ENCODE data around the gene NUDT12. TPM values are rescaled to one million over a fixed set of nuclear protein-coding genes. Genes with fewer than 3 reads are reported as not detected.

Gene NUDT12
- total and polyA plus RNA-seq, 2 donors from 2014 or later, result 12.7 to 14.0 TPM

GRCh38 chr5:103582364-103582763 is 19.8 kb upstream of the NUDT12 start:
- H3K9me3 ChIP-seq (ENCODE audit: control insufficient read depth in 2 of 3, insufficient read depth in 1 of 3, low read length in 3 of 3), result no peaks in the 10 kb centered on the region
- no peak overlapping the region for H3K27ac ChIP-seq (ENCODE audit: low read depth in 2 of 2, low read length in 2 of 2)
- H3K36me3 ChIP-seq (ENCODE audit: control insufficient read depth in 2 of 3, insufficient read depth in 3 of 3, low read length in 3 of 3), result no peaks in the 10 kb centered on the region
- TF ChIP-seq CTCF (IDR thresholded peaks at IDR 0.05; ENCODE audit: borderline replicate concordance, extremely low read depth, insufficient read depth), result peak; percentile 36
- intact Hi-C loops (cut with DNase I), result no loop called here
- H3K27me3 ChIP-seq (ENCODE audit: control insufficient read depth, insufficient read depth, low read length), result no peaks in the 10 kb centered on the region
- H3K4me3 ChIP-seq (ENCODE audit: low read length in 3 of 3), result no peak overlapping the region
- FAIRE-seq (peak; percentile 82), DNase-seq (peak in 4 of 5 donors; percentile 34 to 73 (median 57))
- H3K9ac ChIP-seq (ENCODE audit: low read length in 3 of 3), result no peak overlapping the region
- no peaks in the 10 kb centered on the region for H3K4me1 ChIP-seq (ENCODE audit: control insufficient read depth in 2 of 3, insufficient read depth in 2 of 3, low read depth in 1 of 3, low read length in 3 of 3)

- no peaks in the 10 kb centered on the region for H3K36me3 ChIP-seq (ENCODE audit: control insufficient read depth in 2 of 3, insufficient read depth in 3 of 3, low read length in 3 of 3)
- no peak overlapping the region for H3K9ac ChIP-seq (ENCODE audit: low read length in 3 of 3)
- intact Hi-C loops (cut with DNase I), result no loop called here
Measured at GRCh38 chr5:103573411-103573810, 10.8 kb upstream of the NUDT12 start.

GRCh38 chr5:103572454-103572853 is 9.9 kb upstream of the NUDT12 start:
- Histone ChIP-seq H3K4me3 (ENCODE audit: low read length in 3 of 3) (no peak overlapping the region), H3K9me3 (ENCODE audit: control insufficient read depth in 2 of 3, insufficient read depth in 1 of 3, low read length in 3 of 3) (no peaks in the 10 kb centered on the region), H3K27ac (ENCODE audit: low read depth in 2 of 2, low read length in 2 of 2) (no peak overlapping the region), H3K4me1 (ENCODE audit: control insufficient read depth in 2 of 3, insufficient read depth in 2 of 3, low read depth in 1 of 3, low read length in 3 of 3) (no peaks in the 10 kb centered on the region), H3K36me3 (ENCODE audit: control insufficient read depth in 2 of 3, insufficient read depth in 3 of 3, low read length in 3 of 3) (no peaks in the 10 kb centered on the region), H3K9ac (ENCODE audit: low read length in 3 of 3) (no peak overlapping the region), H3K27me3 (ENCODE audit: control insufficient read depth, insufficient read depth, low read length) (no peaks in the 10 kb centered on the region)
- intact Hi-C loops (cut with DNase I), result no loop called here
- DNase-seq (peak in 2 of 5 donors; percentile 12 to 14), FAIRE-seq (no peak)
- no peak for TF ChIP-seq CTCF (IDR thresholded peaks at IDR 0.05; ENCODE audit: borderline replicate concordance, extremely low read depth, insufficient read depth)

More at GRCh38 chr5:103573411-103573810, 10.8 kb upstream of the NUDT12 start:
- Histone ChIP-seq H3K9me3 (ENCODE audit: control insufficient read depth in 2 of 3, insufficient read depth in 1 of 3, low read length in 3 of 3) (no peaks in the 10 kb centered on the region), H3K4me1 (ENCODE audit: control insufficient read depth in 2 of 3, insufficient read depth in 2 of 3, low read depth in 1 of 3, low read length in 3 of 3) (no peaks in the 10 kb centered on the region), H3K27me3 (ENCODE audit: control insufficient read depth, insufficient read depth, low read length) (no peaks in the 10 kb centered on the region), H3K4me3 (ENCODE audit: low read length in 3 of 3) (no peak overlapping the region), H3K27ac (ENCODE audit: low read depth in 2 of 2, low read length in 2 of 2) (no peak overlapping the region)
- DNase-seq (peak in 2 of 5 donors; percentile 21 to 45), FAIRE-seq (no peak)
- TF ChIP-seq CTCF (IDR thresholded peaks at IDR 0.05; ENCODE audit: borderline replicate concordance, extremely low read depth, insufficient read depth), result no peak

- H3K27me3 ChIP-seq (ENCODE audit: control insufficient read depth, insufficient read depth, low read length), result no peaks in the 10 kb centered on the region
- FAIRE-seq (no peak), DNase-seq (no peak)
- no peak overlapping the region for H3K9ac ChIP-seq (ENCODE audit: low read length in 3 of 3)
- H3K27ac ChIP-seq (ENCODE audit: low read depth in 2 of 2, low read length in 2 of 2), result no peak overlapping the region
- no peaks in the 10 kb centered on the region for H3K4me1 ChIP-seq (ENCODE audit: control insufficient read depth in 2 of 3, insufficient read depth in 2 of 3, low read depth in 1 of 3, low read length in 3 of 3)
- intact Hi-C loops (cut with DNase I), result no loop called here
- H3K36me3 ChIP-seq (ENCODE audit: control insufficient read depth in 2 of 3, insufficient read depth in 3 of 3, low read length in 3 of 3), result no peaks in the 10 kb centered on the region
- TF ChIP-seq CTCF (IDR thresholded peaks at IDR 0.05; ENCODE audit: borderline replicate concordance, extremely low read depth, insufficient read depth), result no peak
- H3K9me3 ChIP-seq (ENCODE audit: control insufficient read depth in 2 of 3, insufficient read depth in 1 of 3, low read length in 3 of 3), result no peaks in the 10 kb centered on the region
- no peak overlapping the region for H3K4me3 ChIP-seq (ENCODE audit: low read length in 3 of 3)
Measured at GRCh38 chr5:103571730-103572129, 9.1 kb upstream of the NUDT12 start.

Data from kidney (tissue), 14 donors.